A549 (cell line): ENCODE data around the gene BANF1. TPM values are rescaled to one million over a fixed set of nuclear protein-coding genes. Genes with fewer than 3 reads are reported as not detected.

Experiments
- ATAC-seq, 2 experiments: fragments of 200-7000 bp in 1 of 2; fragments of >200 bp in 1 of 2; cut with Nextera tagmentation in 1 of 2; cut with Tn5 transposase in 1 of 2; 3 replicates each; pipeline versions ENCODE4 v1.8.0 to v1.9.1; 2018 to 2020; ENCODE audit warnings: mild to moderate bottlenecking in 1 of 2, moderate library complexity in 1 of 2
- CTCF ChIA-PET: fragments of 300-600 bp; sonication (Branson Sonifier 250); formaldehyde crosslinking; extraction: SDS; loops from one replicate; lab custom pipeline; 2021; ENCODE audit warnings: antibody characterized with exemption, inconsistent platforms; lab: Yijun Ruan, JAX
- POLR2A ChIA-PET: fragments of 350-600 bp; formaldehyde crosslinking; extraction: SDS; loops from one replicate; lab custom pipeline; 2021; ENCODE audit warnings: antibody characterized with exemption, inconsistent platforms; lab: Yijun Ruan, JAX
- DNase-seq, 2 experiments: peaks; one replicate each; pipeline versions ENCODE4 v3.0.0 to v3.0.0-alpha.2; 2011 to 2016; ENCODE audit warnings: low read depth in 1 of 2, low spot score in 1 of 2
- FAIRE-seq: peaks from 2 replicates; lab custom pipeline; 2011; peaks lifted over from hg19 to GRCh38; lab: Jason Lieb, UNC
- H3K27ac ChIP-seq, 2 experiments: fragments of >200 bp; sonication (Bioruptor Twin); formaldehyde crosslinking; 3 replicates each; pipeline ENCODE4 v1.5.1; 2016 to 2017
- H3K4me1 ChIP-seq: fragments of >200 bp; sonication (Bioruptor Twin); formaldehyde crosslinking; 3 replicates; pipeline ENCODE4 v1.6.1; 2016
- H3K4me2 ChIP-seq: fragments of >200 bp; sonication (Bioruptor Twin); formaldehyde crosslinking; 3 replicates; pipeline ENCODE4 v1.6.1; 2016
- H3K4me3 ChIP-seq: fragments of >200 bp; sonication (Bioruptor Twin); formaldehyde crosslinking; 3 replicates; pipeline ENCODE4 v1.5.1; 2016
- H3K9me3 ChIP-seq: fragments of >200 bp; sonication (Bioruptor Twin); formaldehyde crosslinking; 3 replicates; pipeline ENCODE4 v1.6.1; 2016
- BCL3 ChIP-seq: fragments of >200 bp; sonication (Bioruptor Twin); formaldehyde crosslinking; IDR thresholded peaks from 3 replicates; pipeline ENCODE4 v1.6.1; 2016
- BHLHE40 ChIP-seq: IDR thresholded peaks from 2 replicates; pipeline ENCODE4 v1.6.1; 2012; ENCODE audit warnings: low read depth, low read length, inconsistent platforms
- CBX2 ChIP-seq: fragments of 200-600 bp; sonication (generic); IDR thresholded peaks from 2 replicates; pipeline ENCODE4 v1.6.1; 2016; ENCODE audit warnings: low read depth, mild to moderate bottlenecking, borderline replicate concordance
- CHD2 ChIP-seq: fragments of 150-350 bp; IDR thresholded peaks from 2 replicates; pipeline ENCODE4 v1.6.1; 2014; ENCODE audit warnings: low read length; ENCODE audit not compliant: partially characterized antibody
- CTCF ChIP-seq: fragments of >200 bp; sonication (Bioruptor Twin); formaldehyde crosslinking; IDR thresholded peaks from 3 replicates; pipeline ENCODE4 v1.5.1; 2016
- ELK1 ChIP-seq: fragments of 150-350 bp; IDR thresholded peaks from 2 replicates; pipeline ENCODE4 v1.6.1; 2014; ENCODE audit warnings: low read depth, mild to moderate bottlenecking, low read length
- EP300 ChIP-seq, 2 experiments: fragments of >200 bp; sonication (Bioruptor Twin); formaldehyde crosslinking; IDR thresholded peaks; 2 replicates in 1 of 2; 3 replicates in 1 of 2; pipeline ENCODE4 v1.6.1; 2016 to 2017
- ESRRA ChIP-seq: fragments of 150-350 bp; IDR thresholded peaks from 2 replicates; pipeline ENCODE4 v1.6.1; 2014; ENCODE audit warnings: mild to moderate bottlenecking, low read length, borderline replicate concordance
- FOSB ChIP-seq: fragments of 250-450 bp; sonication (Bioruptor Pico); IDR thresholded peaks from 2 replicates; pipeline ENCODE4 v1.5.0; 2020; ENCODE audit warnings: mild to moderate bottlenecking, moderate library complexity
- FOXS1 ChIP-seq: fragments of 250-450 bp; sonication (Bioruptor Pico); IDR thresholded peaks from 2 replicates; pipeline ENCODE4 v1.5.0; 2020; ENCODE audit warnings: mild to moderate bottlenecking, moderate library complexity
- HDAC2 ChIP-seq: fragments of 200-600 bp; sonication (generic); IDR thresholded peaks from 2 replicates; pipeline ENCODE4 v1.6.1; 2016
- HOXB13 ChIP-seq: fragments of 250-450 bp; sonication (Bioruptor Pico); IDR thresholded peaks from 2 replicates; pipeline ENCODE4 v1.5.0; 2020; ENCODE audit warnings: low read depth, mild to moderate bottlenecking, moderate library complexity
- JUN ChIP-seq, 2 experiments: fragments of >200 bp; sonication (Bioruptor Twin); formaldehyde crosslinking; IDR thresholded peaks; 2 replicates in 1 of 2; 3 replicates in 1 of 2; pipeline ENCODE4 v1.6.1; 2016 to 2017
- KDM1A ChIP-seq: fragments of 200-600 bp; sonication (generic); IDR thresholded peaks from 2 replicates; pipeline ENCODE4 v1.6.1; 2016; ENCODE audit warnings: low read depth, mild to moderate bottlenecking
- KDM5A ChIP-seq: fragments of 200-600 bp; sonication (generic); IDR thresholded peaks from 2 replicates; pipeline ENCODE4 v1.6.1; 2016; ENCODE audit warnings: antibody characterized with exemption, mild to moderate bottlenecking
- MAX ChIP-seq: IDR thresholded peaks from 2 replicates; pipeline ENCODE4 v1.6.1; 2012
- MYC ChIP-seq: IDR thresholded peaks from 2 replicates; pipeline ENCODE4 v1.6.1; 2012; ENCODE audit warnings: mild to moderate bottlenecking, inconsistent platforms, low read length, improper control_type of control experiment, borderline replicate concordance
- PBX3 ChIP-seq: IDR thresholded peaks from 2 replicates; pipeline ENCODE4 v1.6.1; 2012
- POLR2A ChIP-seq: IDR thresholded peaks from 2 replicates; pipeline ENCODE4 v1.6.1; 2012; ENCODE audit warnings: mild to moderate bottlenecking, low read length
- RARB ChIP-seq: fragments of 250-450 bp; sonication (Bioruptor Pico); IDR thresholded peaks from 2 replicates; pipeline ENCODE4 v1.8.0; 2021; ENCODE audit warnings: mild to moderate bottlenecking, moderate library complexity
- RNF2 ChIP-seq: fragments of 200-600 bp; sonication (generic); IDR thresholded peaks from 2 replicates; pipeline ENCODE4 v1.6.1; 2016; ENCODE audit warnings: low read depth, mild to moderate bottlenecking, antibody characterized with exemption, moderate library complexity, borderline replicate concordance
- SREBF2 ChIP-seq: fragments of 450-650 bp; IDR thresholded peaks from 2 replicates; pipeline ENCODE4 v1.6.1; 2014; ENCODE audit warnings: mild to moderate bottlenecking, moderate library complexity
- ZSCAN20 ChIP-seq: fragments of 250-450 bp; sonication (Bioruptor Pico); IDR thresholded peaks from 2 replicates; pipeline ENCODE4 v1.8.0; 2022; ENCODE audit warnings: mild to moderate bottlenecking, moderate library complexity
- WGBS: methylation state at CpG from one replicate; pipeline ENCODE4 v1.1.6; 2017; ENCODE audit errors: missing lambda C conversion rate; 5-methylcytosine and 5-hydroxymethylcytosine counted together
- polyA plus RNA-seq, 4 experiments: library from polyadenylated mRNA; depleted of rRNA in 3 of 4; stranded (reverse); fragments of >200 nt; fragmentation: RNase III in 1 of 4; extraction: RNeasy Plus Mini Kit Qiagen cat#74134 plus additional on column Dnase treatment in 1 of 4; gene quantifications; 2 replicates in 3 of 4; 3 replicates in 1 of 4; pipeline ENCODE4 v1.2.3, GENCODE V29; 2011 to 2017

The BANF1 gene
- polyA plus RNA-seq, 2 of the 4 experiments (the other 2 are of a cell fraction) = 309 to 399 TPM

GRCh38 chr11:65977621-65978390 lies 24.5 kb upstream of the BANF1 start:
- Histone ChIP-seq H3K4me3 (no peak overlapping the region), H3K9me3 (no peaks in the 10 kb centered on the region), H3K27ac (no peak overlapping the region), H3K4me2 (no peak overlapping the region), H3K4me1 (no peaks in the 10 kb centered on the region)
- ChIA-PET CTCF (interaction anchor here (1.0 to 11.8 kb wide), 6 partner anchors 10 to 90 kb away, joined by 3 to 163 read pairs (median 6); partner anchors contain the start of genes CCDC85B and FIBP), POLR2A (no interaction called here)
- ATAC-seq = no peak
- no peak for DNase-seq
- TF ChIP-seq JUN (IDR thresholded peaks at IDR 0.05) (no peak), CHD2 (no peak), ZSCAN20 (no peak), MAX (no peak), MYC (no peak), BHLHE40 (no peak), POLR2A (no peak), ESRRA (no peak), FOXS1 (CRISPR knock-in tag) (no peak), CBX2 (no peak), PBX3 (no peak), RNF2 (no peak)
- 88% methylated on average over 27 of the region's 29 CpGs for WGBS
- no peak for FAIRE-seq

- FAIRE-seq (no peak), DNase-seq (no peak), ATAC-seq (no peak)
- Histone ChIP-seq H3K4me2 (no peak overlapping the region), H3K4me1 (no peaks in the 10 kb centered on the region), H3K4me3 (no peak overlapping the region), H3K9me3 (no peaks in the 10 kb centered on the region), H3K27ac (no peak overlapping the region)
- TF ChIP-seq HOXB13 = no peak
- no peak for TF ChIP-seq EP300 (IDR thresholded peaks at IDR 0.05)
- no peak for TF ChIP-seq KDM1A
- TF ChIP-seq RARB = no peak
- no peak for TF ChIP-seq KDM5A
- no peak for TF ChIP-seq SREBF2
- TF ChIP-seq ELK1 = no peak
- no peak for TF ChIP-seq RNF2
- POLR2A ChIA-PET = interaction anchor here (0.8 kb wide), 1 partner anchor 90 kb away, joined by 3 read pairs; the partner anchor contains the start of gene FIBP
- 93% methylated on average over 34 of the region's 34 CpGs for WGBS
- CTCF ChIA-PET = interaction anchor here (1.6 to 11.8 kb wide), 4 partner anchors 10 to 91 kb away, joined by 4 to 163 read pairs (median 24); partner anchors contain the start of genes CCDC85B and FIBP
Observed at GRCh38 chr11:65978391-65979238, 23.7 kb upstream of the BANF1 start.

GRCh38 chr11:65979261-65979759 lies 23.0 kb upstream of the BANF1 start:
- Histone ChIP-seq H3K4me1 (no peaks in the 10 kb centered on the region), H3K27ac (no peak overlapping the region), H3K9me3 (no peaks in the 10 kb centered on the region), H3K4me3 (no peak overlapping the region), H3K4me2 (no peak overlapping the region)
- DNase-seq = no peak
- 91% methylated on average over 10 of the region's 10 CpGs for WGBS
- ATAC-seq = no peak
- ChIA-PET POLR2A (interaction anchor here (0.8 kb wide), 1 partner anchor 91 kb away, joined by 3 read pairs; the partner anchor contains the start of gene FIBP), CTCF (interaction anchor here (0.6 to 11.8 kb wide), 4 partner anchors 10 to 91 kb away, joined by 3 to 163 read pairs (median 22); partner anchors contain the start of genes CCDC85B and FIBP)
- FAIRE-seq = no peak
- TF ChIP-seq RNF2 (no peak), CTCF (no peak), FOSB (CRISPR knock-in tag) (no peak), BCL3 (no peak), ELK1 (no peak), HDAC2 (no peak)
